Upper lobe of right lung (tissue), 1 donor: Measurements from ENCODE around the gene RC3H2. TPM values are rescaled to one million over a fixed set of nuclear protein-coding genes. Genes with fewer than 3 reads are reported as not detected.
"Not testable (repeated sequence)": the region's sequence is repeated elsewhere in the genome, so short reads cannot be mapped to it uniquely, and the experiment has no call there.

Source experiments
- ATAC-seq: fragments of 200-7000 bp; cut with Tn5 transposase; one replicate; pipeline ENCODE4 v1.9.1; 2020; ENCODE audit warnings: mild to moderate bottlenecking, moderate library complexity
- DNase-seq: peaks from one replicate; pipeline ENCODE4 v3.0.0-alpha.2; 2020
- H3K27ac ChIP-seq: fragments of 200-600 bp; one replicate; pipeline ENCODE4 v1.8.0; 2022
- H3K27me3 ChIP-seq: fragments of 200-600 bp; one replicate; pipeline ENCODE4 v1.8.0; 2022; ENCODE audit warnings: mild to moderate bottlenecking
- H3K36me3 ChIP-seq: fragments of 200-600 bp; one replicate; pipeline ENCODE4 v1.8.0; 2022
- H3K4me1 ChIP-seq: fragments of 200-600 bp; one replicate; pipeline ENCODE4 v1.8.0; 2022
- H3K4me3 ChIP-seq: fragments of 200-600 bp; one replicate; pipeline ENCODE4 v1.8.0; 2022; ENCODE audit warnings: mild to moderate bottlenecking
- H3K9me3 ChIP-seq: fragments of 200-600 bp; one replicate; pipeline ENCODE4 v1.8.0; 2022
- intact Hi-C: fragments of 100-400 bp; cut with DNase I; formaldehyde crosslinking; loops from one replicate; pipeline ENCODE4 v1.11.0; 2022
- total RNA-seq: library from RNA; stranded (reverse); fragmentation: NEBNext Ultra II Directional; extraction: Animal tissue kit (Norgen Biotek cat#: 25700); gene quantifications from one replicate; pipeline ENCODE4 v1.2.1, GENCODE V29; 2021
- TF ChIP-seq, protein P1 (sequence below): fragments of 200-600 bp; IDR thresholded peaks from one replicate; pipeline ENCODE4 v1.8.0; 2022; ENCODE audit warnings: antibody characterized with exemption
- donor health status: DM: no; HTN: yes; CAD: no; lungs with severe emphysema.

RC3H2 gene
- total RNA-seq, 1 donor from 2014 or later, result 44.3 TPM

GRCh38 chr9:122848256-122848943 is 56.8 kb downstream of the RC3H2 start:
- no peak overlapping the region for H3K27ac ChIP-seq
- no peaks in the 10 kb centered on the region for H3K9me3 ChIP-seq
- ATAC-seq (no peak), DNase-seq (no peak)
- TF ChIP-seq, protein P1, sequence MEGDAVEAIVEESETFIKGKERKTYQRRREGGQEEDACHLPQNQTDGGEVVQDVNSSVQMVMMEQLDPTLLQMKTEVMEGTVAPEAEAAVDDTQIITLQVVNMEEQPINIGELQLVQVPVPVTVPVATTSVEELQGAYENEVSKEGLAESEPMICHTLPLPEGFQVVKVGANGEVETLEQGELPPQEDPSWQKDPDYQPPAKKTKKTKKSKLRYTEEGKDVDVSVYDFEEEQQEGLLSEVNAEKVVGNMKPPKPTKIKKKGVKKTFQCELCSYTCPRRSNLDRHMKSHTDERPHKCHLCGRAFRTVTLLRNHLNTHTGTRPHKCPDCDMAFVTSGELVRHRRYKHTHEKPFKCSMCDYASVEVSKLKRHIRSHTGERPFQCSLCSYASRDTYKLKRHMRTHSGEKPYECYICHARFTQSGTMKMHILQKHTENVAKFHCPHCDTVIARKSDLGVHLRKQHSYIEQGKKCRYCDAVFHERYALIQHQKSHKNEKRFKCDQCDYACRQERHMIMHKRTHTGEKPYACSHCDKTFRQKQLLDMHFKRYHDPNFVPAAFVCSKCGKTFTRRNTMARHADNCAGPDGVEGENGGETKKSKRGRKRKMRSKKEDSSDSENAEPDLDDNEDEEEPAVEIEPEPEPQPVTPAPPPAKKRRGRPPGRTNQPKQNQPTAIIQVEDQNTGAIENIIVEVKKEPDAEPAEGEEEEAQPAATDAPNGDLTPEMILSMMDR, result no peak
- intact Hi-C loops, result no loop called here
- H3K4me1 ChIP-seq, result no peaks in the 10 kb centered on the region
- no peak overlapping the region for H3K4me3 ChIP-seq
- no peaks in the 10 kb centered on the region for H3K27me3 ChIP-seq
- peaks cover 64% of the 10 kb centered on the region for H3K36me3 ChIP-seq

DNA sequence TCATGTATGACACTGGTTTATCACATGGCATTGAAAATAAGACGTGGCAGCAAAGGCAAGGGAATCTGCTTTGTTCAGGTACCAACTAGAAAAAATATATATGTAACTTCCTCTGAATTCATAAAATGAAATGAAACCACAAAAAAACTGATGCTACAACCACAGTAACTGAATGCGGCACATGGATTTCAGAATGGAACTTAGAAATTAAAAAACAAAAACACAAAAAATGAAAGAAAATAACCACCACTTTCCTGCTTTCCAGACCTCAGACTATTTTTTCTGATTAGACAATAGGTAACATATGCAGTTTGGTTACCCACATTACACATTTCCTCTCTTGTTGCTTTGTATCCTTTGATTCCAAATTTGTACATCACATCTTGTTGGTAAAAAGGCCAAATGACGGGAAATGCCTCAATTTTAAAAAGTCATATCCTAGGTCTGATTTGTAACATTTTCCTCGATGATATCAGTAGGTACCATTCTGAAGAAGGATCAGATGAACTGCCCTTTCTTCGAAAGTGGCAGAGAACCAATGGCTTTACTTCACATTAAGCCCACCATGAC is 58.7 kb downstream of the RC3H2 start:
- Histone ChIP-seq H3K27me3 (no peaks in the 10 kb centered on the region), H3K9me3 (no peaks in the 10 kb centered on the region), H3K4me1 (no peaks in the 10 kb centered on the region), H3K27ac (no peak overlapping the region), H3K36me3 (peaks cover 61% of the 10 kb centered on the region), H3K4me3 (no peak overlapping the region)
- DNase-seq, result no peak
- intact Hi-C loops, result no loop called here
- TF ChIP-seq, protein P1, result no peak
- ATAC-seq, result no peak

DNA sequence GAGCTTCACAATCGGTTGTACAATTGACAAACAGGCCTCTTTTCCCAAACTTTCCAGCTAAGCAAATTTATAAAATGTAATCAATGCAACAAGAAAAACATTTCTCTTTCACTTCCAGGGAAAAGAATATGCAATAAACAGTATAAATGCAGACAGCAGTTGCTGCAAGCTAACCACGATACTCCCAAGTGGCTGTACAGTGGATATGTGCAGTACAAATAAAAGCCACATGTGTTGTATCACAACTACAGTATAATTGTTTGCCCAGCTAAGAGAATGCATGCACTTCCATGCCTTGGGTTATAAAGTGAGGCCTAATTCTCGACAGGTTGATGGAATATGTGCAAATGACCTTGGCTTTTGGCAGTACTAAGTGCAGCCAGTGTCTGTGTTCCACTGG is 60.0 kb downstream of the RC3H2 start:
- intact Hi-C loops, result no loop called here
- Histone ChIP-seq H3K27me3 (no peaks in the 10 kb centered on the region), H3K4me1 (no peaks in the 10 kb centered on the region), H3K36me3 (peaks cover 48% of the 10 kb centered on the region), H3K27ac (no peak overlapping the region), H3K9me3 (no peaks in the 10 kb centered on the region), H3K4me3 (no peak overlapping the region)
- TF ChIP-seq, protein P1, result no peak
- ATAC-seq (no peak), DNase-seq (no peak)

DNA sequence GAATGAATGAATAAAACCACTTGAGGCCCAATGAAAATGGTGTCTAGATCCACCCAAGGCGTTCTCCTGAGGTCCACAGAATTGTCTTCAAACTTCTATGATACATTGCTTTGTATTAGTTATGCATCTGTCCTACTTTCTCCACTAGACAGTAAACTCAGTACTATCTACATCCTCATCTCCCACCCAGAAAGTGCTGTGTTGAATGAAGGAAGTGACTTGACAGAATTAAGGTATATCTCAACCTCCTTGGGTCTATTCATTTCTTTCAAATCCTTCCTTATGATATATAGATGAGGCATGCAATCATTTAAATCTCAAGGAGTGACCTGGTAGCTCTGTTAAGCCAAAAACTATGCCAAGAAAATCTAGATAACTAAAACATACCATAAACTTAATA is 61.0 kb downstream of the RC3H2 start:
- H3K27me3 ChIP-seq, result no peaks in the 10 kb centered on the region
- H3K27ac ChIP-seq, result no peak overlapping the region
- TF ChIP-seq, protein P1, result no peak
- no peaks in the 10 kb centered on the region for H3K9me3 ChIP-seq
- no peaks in the 10 kb centered on the region for H3K4me1 ChIP-seq
- no peak overlapping the region for H3K4me3 ChIP-seq
- intact Hi-C loops, result no loop called here
- H3K36me3 ChIP-seq, result peaks cover 38% of the 10 kb centered on the region
- ATAC-seq (no peak), DNase-seq (no peak)

DNA sequence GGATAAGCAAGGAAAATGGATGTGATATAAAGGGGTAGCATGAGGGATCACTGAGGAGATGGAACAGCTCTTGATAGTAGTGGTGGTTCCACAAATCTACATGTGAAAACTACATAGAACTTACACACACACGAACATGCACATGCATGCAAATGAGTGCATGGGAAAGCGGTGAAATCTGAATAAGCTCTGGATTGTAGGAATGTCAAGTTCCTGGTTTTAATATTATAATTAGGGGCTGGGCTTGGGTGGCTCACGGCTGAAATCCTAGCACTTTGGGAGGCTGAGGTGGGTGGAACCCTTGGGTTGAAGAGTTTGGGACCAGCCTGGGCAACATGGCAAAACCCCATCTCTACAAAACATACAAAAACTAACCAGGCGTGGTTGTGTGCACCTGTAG is 63.7 kb downstream of the RC3H2 start:
- Histone ChIP-seq H3K36me3 (peaks cover 12% of the 10 kb centered on the region), H3K9me3 (no peaks in the 10 kb centered on the region), H3K4me1 (no peaks in the 10 kb centered on the region), H3K4me3 (no peak overlapping the region), H3K27ac (no peak overlapping the region), H3K27me3 (no peaks in the 10 kb centered on the region)
- TF ChIP-seq, protein P1, result no peak
- DNase-seq, result no peak
- no peak for ATAC-seq
- intact Hi-C loops, result no loop called here

DNA sequence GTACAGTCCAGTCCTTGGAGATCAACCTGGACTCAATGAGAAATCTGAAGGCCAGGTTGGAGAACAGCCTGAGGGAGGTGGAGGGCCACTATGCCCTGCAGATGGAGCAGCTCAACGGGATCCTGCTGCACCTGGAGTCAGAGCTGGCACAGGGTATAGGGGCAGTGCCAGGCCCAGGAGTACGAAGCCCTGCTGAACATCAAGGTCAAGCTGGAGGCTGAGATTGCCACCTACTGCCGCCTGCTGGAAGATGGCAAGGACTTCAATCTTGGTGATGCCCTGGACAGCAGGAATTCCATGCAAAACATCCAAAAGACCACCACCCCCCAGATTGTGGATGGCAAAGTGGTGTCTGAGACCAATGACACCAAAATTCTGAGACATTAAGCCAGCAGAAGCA is 66.7 kb downstream of the RC3H2 start:
- intact Hi-C loops, H3K27me3 ChIP-seq, H3K27ac ChIP-seq, H3K4me1 ChIP-seq, H3K36me3 ChIP-seq, ATAC-seq, H3K9me3 ChIP-seq, DNase-seq, H3K4me3 ChIP-seq: not testable (repeated sequence)
